WI38 (cell line): Measurements from ENCODE around the gene EHBP1.
"Not testable (repeated sequence)": the region's sequence is repeated elsewhere in the genome, so short reads cannot be mapped to it uniquely, and the experiment has no call there.

ENCODE experiments used
- H3K4me3 ChIP-seq: 2 replicates; pipeline ENCODE4 v1.5.1; 2011; ENCODE audit warnings: low read depth, mild to moderate bottlenecking, control low read depth, low read length
- CTCF ChIP-seq: IDR thresholded peaks from 2 replicates; pipeline ENCODE4 v1.5.1; 2012; ENCODE audit warnings: low read depth, mild to moderate bottlenecking, control low read depth, low read length

EHBP1 gene

DNA sequence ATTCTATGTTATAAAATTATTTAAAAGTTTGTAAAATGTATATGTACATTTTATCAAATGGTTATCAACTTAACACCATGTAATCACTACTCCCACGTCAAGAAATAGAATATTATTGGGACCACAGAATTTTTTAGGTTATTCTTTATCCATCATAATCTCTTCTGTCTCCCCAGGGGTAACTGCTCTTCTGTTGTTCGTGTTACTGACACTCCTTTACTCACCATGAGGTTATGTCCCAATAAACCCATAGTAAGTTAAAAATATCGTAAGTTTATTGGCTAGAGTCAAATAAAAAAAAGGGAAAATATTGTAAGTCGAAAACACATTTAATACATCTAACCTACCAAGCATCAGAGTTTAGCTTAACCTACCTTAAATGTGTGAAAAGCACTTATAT is 359.1 kb downstream of the EHBP1 start:
- H3K4me3 ChIP-seq: no peak overlapping the region
- TF ChIP-seq CTCF: no peak

DNA sequence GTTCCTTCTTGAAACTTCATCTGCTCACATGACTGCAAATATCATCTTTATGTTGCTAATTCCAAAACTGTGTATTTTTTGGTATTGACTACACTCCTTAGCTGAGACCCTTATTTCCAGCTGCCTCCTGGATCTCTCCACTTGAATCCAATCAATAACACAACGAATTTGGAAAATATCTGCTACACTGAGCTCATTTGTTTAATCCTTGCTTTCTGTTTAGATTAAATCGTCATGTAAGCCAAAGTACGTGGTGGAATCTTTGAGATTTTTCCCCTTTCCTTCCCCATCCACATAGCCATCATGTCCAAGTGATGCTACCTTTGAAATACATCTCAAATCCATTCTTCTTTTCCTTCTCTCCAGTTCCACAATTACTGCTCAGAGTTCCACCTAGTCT is 360.8 kb downstream of the EHBP1 start:
- no peak overlapping the region for H3K4me3 ChIP-seq
- TF ChIP-seq CTCF: no peak

DNA sequence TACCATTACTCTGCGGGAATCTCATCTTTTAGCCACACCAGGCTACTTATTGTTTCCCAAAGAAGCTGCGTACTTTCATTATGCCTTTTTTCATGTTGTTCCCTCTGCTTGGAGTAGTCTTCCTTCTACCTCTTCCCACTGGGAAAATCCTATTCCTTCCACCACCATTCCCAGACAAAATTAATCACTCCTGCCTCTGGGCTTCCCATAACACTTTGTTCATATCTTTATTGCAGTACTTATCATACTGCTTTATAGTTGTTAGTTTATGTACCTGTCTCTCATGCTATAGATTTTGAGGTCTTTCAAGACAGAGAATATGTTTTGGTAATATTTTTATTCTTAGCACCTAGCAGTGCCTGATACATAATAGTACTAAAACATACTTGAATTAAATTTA is 361.3 kb downstream of the EHBP1 start:
- TF ChIP-seq CTCF: no peak
- no peak overlapping the region for H3K4me3 ChIP-seq

GRCh38 chr2:63071664-63072063 is 366.2 kb downstream of the EHBP1 start:
- TF ChIP-seq CTCF: no peak
- no peak overlapping the region for H3K4me3 ChIP-seq

GRCh38 chr2:63073994-63074393 is 368.5 kb downstream of the EHBP1 start:
- no peak for TF ChIP-seq CTCF
- no peak overlapping the region for H3K4me3 ChIP-seq

GRCh38 chr2:63074399-63074798 is 368.9 kb downstream of the EHBP1 start:
- H3K4me3 ChIP-seq: not testable (repeated sequence)

DNA sequence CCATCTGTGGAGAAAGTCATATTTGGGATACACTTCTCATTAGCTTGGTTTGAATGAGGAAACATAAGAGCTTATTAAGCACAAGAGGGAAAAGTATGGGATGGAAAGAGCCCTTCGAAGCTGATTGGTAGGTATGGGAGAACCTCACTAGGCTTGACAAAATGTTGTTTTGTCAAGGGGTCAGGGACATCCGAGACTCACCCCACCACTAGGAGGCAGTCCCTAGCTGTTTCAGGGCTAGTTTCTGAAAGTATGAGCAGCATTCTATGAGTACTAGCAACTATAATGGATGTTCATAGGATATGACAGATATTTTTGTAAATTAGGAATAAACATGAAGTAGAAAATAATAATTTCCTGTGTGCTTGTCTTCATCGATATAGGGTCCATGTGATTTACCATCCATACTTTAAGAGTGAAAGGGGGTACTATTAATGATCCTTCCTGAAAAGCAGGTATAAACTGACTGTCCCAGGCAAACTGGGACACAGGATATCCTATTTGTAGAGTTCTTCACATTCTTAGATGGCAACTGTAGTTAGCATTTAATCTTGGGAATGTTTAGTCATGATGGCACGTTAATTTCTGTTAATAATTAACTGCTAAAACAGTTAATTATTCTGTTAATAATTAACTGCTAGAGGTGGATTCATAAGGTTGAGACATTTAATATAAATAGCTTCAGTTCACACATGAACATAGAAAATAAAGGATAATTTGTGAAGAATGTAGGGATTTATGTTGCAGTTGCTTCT is 373.5 kb downstream of the EHBP1 start:
- TF ChIP-seq CTCF: peak; percentile 18; the same call in 1 of the 2 replicates
- no peak overlapping the region for H3K4me3 ChIP-seq

- no peak overlapping the region for H3K4me3 ChIP-seq
- TF ChIP-seq CTCF: no peak
Observed at GRCh38 chr2:63081404-63081803, 375.9 kb downstream of the EHBP1 start.
